ENCODE results near the gene TNFRSF14.

Gene TNFRSF14

GRCh38 chr1:2605509-2606395 is 49.6 kb downstream of the TNFRSF14 start:
- no peak overlapping the region for H3K27ac ChIP-seq
- TF ChIP-seq ZFX (IDR thresholded peaks at IDR 0.05) (no peak), CTCF (conservative IDR thresholded peaks at IDR 0.05) (no peak)

GRCh38 chr1:2606396-2606880 is 50.3 kb downstream of the TNFRSF14 start:
- no peak overlapping the region for H3K27ac ChIP-seq
- no peak for TF ChIP-seq ZFX (IDR thresholded peaks at IDR 0.05)
- TF ChIP-seq CTCF (conservative IDR thresholded peaks at IDR 0.05), result no peak

- no peak for TF ChIP-seq CTCF (conservative IDR thresholded peaks at IDR 0.05)
- TF ChIP-seq ZFX (IDR thresholded peaks at IDR 0.05), result no peak
- no peak overlapping the region for H3K27ac ChIP-seq
These were observed 50.9 kb downstream of the TNFRSF14 start for GRCh38 chr1:2606881-2607621.

- H3K27ac ChIP-seq, result no peak overlapping the region
- no peak for TF ChIP-seq CTCF (conservative IDR thresholded peaks at IDR 0.05)
- no peak for TF ChIP-seq ZFX (IDR thresholded peaks at IDR 0.05)
These were observed 51.5 kb downstream of the TNFRSF14 start for GRCh38 chr1:2607641-2608091.

GRCh38 chr1:2609319-2610035 is 53.3 kb downstream of the TNFRSF14 start:
- H3K27ac ChIP-seq, result no peak overlapping the region
- TF ChIP-seq ZFX (IDR thresholded peaks at IDR 0.05) (no peak), CTCF (conservative IDR thresholded peaks at IDR 0.05) (no peak)

GRCh38 chr1:2610036-2610959 is 54.1 kb downstream of the TNFRSF14 start:
- no peak overlapping the region for H3K27ac ChIP-seq
- no peak for TF ChIP-seq CTCF (conservative IDR thresholded peaks at IDR 0.05)
- no peak for TF ChIP-seq ZFX (IDR thresholded peaks at IDR 0.05)
